GM12878 (cell line): Measurements from ENCODE around the gene SLC25A43. TPM values are rescaled to one million over a fixed set of nuclear protein-coding genes. Genes with fewer than 3 reads are reported as not detected.
"Not testable (repeated sequence)": the region's sequence is repeated elsewhere in the genome, so short reads cannot be mapped to it uniquely, and the experiment has no call there.

Experiments
- ATAC-seq: fragments of 200-7000 bp; cut with Tn5 transposase; 3 replicates; pipeline ENCODE4 v1.9.1; 2020; ENCODE audit warnings: mild to moderate bottlenecking, moderate library complexity
- BruUV-seq: library from RNA; stranded (reverse); fragments of 400-500 nt; replicated peaks from 2 replicates; lab custom pipeline; 2021; lab: Mats Ljungman, UMichigan
- CTCF ChIA-PET: fragments of 300-600 bp; sonication (Branson Sonifier 250); formaldehyde crosslinking; extraction: SDS; loops from one replicate; lab custom pipeline; 2021; ENCODE audit warnings: inconsistent platforms; lab: Yijun Ruan, JAX
- POLR2A ChIA-PET: fragments of 350-600 bp; formaldehyde crosslinking; extraction: SDS; loops from one replicate; lab custom pipeline; 2021; ENCODE audit warnings: inconsistent platforms; lab: Charles Lee
- RAD21 ChIA-PET: fragments of 300-600 bp; sonication (Branson Sonifier 250); formaldehyde crosslinking; loops from one replicate; lab custom pipeline; 2023; ENCODE audit warnings: antibody characterized with exemption; ENCODE audit not compliant: unreplicated experiment; lab: Charles Lee
- SMC1A ChIA-PET: fragments of 300-600 bp; sonication (Branson Sonifier 250); formaldehyde crosslinking; loops from one replicate; lab custom pipeline; 2023; ENCODE audit not compliant: unreplicated experiment, uncharacterized antibody; lab: Charles Lee
- DNase-seq: peaks from one replicate; pipeline ENCODE4 v3.0.0-alpha.2; 2011; ENCODE audit warnings: low read depth, low spot score
- FAIRE-seq: peaks from 3 replicates; lab custom pipeline; 2011; peaks lifted over from hg19 to GRCh38; lab: Jason Lieb, UNC
- H2AFZ ChIP-seq: 2 replicates; pipeline ENCODE4 v1.6.0; 2011; ENCODE audit warnings: low read depth, low read length, control low read depth; ENCODE audit not compliant: control insufficient read depth
- H3K27ac ChIP-seq: 2 replicates; pipeline ENCODE4 v1.5.1; 2011; ENCODE audit warnings: control low read depth; ENCODE audit not compliant: control insufficient read depth, insufficient read depth
- H3K27me3 ChIP-seq, 2 experiments: replicated peaks in 1 of 2; 2 replicates each; pipeline versions ENCODE4 v1.6.0 to v1.6.1; 2011; ENCODE audit warnings: low read length in 1 of 2; ENCODE audit not compliant: control insufficient read depth in 2 of 2, insufficient read depth in 2 of 2
- H3K36me3 ChIP-seq, 2 experiments: 2 replicates each; pipeline ENCODE4 v1.5.1; 2011; ENCODE audit warnings: low read length in 1 of 2; ENCODE audit not compliant: control insufficient read depth in 2 of 2, insufficient read depth in 2 of 2
- H3K4me1 ChIP-seq: 2 replicates; pipeline ENCODE4 v1.6.1; 2011; ENCODE audit warnings: mild to moderate bottlenecking, low read length, moderate library complexity, mixed read lengths; ENCODE audit not compliant: control insufficient read depth, insufficient read depth
- H3K4me2 ChIP-seq: 2 replicates; pipeline ENCODE4 v1.6.0; 2011; ENCODE audit warnings: control low read depth; ENCODE audit not compliant: control insufficient read depth, insufficient read depth
- H3K4me3 ChIP-seq: fragments of 200-600 bp; sonication (generic); 2 replicates; pipeline ENCODE4 v1.5.1; 2016
- H3K79me2 ChIP-seq: 2 replicates; pipeline ENCODE4 v1.6.0; 2011; ENCODE audit warnings: low read length; ENCODE audit not compliant: control insufficient read depth, insufficient read depth
- H3K9ac ChIP-seq: 2 replicates; pipeline ENCODE4 v1.8.0; 2011; ENCODE audit warnings: low read length, control low read depth, mixed read lengths; ENCODE audit not compliant: control insufficient read depth, insufficient read depth
- H3K9me3 ChIP-seq: replicated peaks from 3 replicates; pipeline ENCODE4 v1.5.1; 2011; ENCODE audit warnings: mild to moderate bottlenecking, low read length; ENCODE audit not compliant: control insufficient read depth, insufficient read depth
- H4K20me1 ChIP-seq: 2 replicates; pipeline ENCODE4 v1.6.0; 2011; ENCODE audit not compliant: control insufficient read depth, insufficient read depth
- BCL3 ChIP-seq: IDR thresholded peaks from 2 replicates; pipeline ENCODE4 v1.6.1; 2011; ENCODE audit warnings: borderline replicate concordance, low read depth, mild to moderate bottlenecking, moderate library complexity, low read length; ENCODE audit not compliant: insufficient read depth, poor library complexity, severe bottlenecking
- CHD1 ChIP-seq: IDR thresholded peaks from 2 replicates; pipeline ENCODE4 v1.6.1; 2012; ENCODE audit warnings: low read depth, low read length, improper control_type of control experiment
- HSF1 ChIP-seq: fragments of 150-350 bp; IDR thresholded peaks from 2 replicates; pipeline ENCODE4 v1.6.1; 2014; ENCODE audit warnings: mild to moderate bottlenecking, low read depth, low read length
- KAT2A ChIP-seq: conservative IDR thresholded peaks from 2 replicates; pipeline ENCODE4 v1.6.1; 2011; ENCODE audit warnings: low read depth, low read length; ENCODE audit not compliant: control insufficient read depth
- NR2C1 ChIP-seq: fragments of 450-650 bp; IDR thresholded peaks from 2 replicates; pipeline ENCODE4 v1.6.1; 2017; ENCODE audit warnings: antibody characterized with exemption, mild to moderate bottlenecking, moderate library complexity
- TAF1 ChIP-seq: IDR thresholded peaks from 2 replicates; pipeline ENCODE4 v1.6.1; 2011; ENCODE audit warnings: mild to moderate bottlenecking, low read depth, low read length, borderline replicate concordance
- WGBS: methylation state at CpG from one replicate; pipeline ENCODE4 v1.1.6; 2016; ENCODE audit warnings: low lambda C conversion rate; ENCODE audit not compliant: insufficient replicate concordance, insufficient coverage; ENCODE audit errors: missing lambda C conversion rate; 5-methylcytosine and 5-hydroxymethylcytosine counted together
- in situ Hi-C: fragments of 300-500 bp; cut with MboI; formaldehyde crosslinking; loops from 9 replicates; pipeline ENCODE4 v1.14.3; 2018; ENCODE audit warnings: mixed read lengths
- intact Hi-C: fragments of 100-400 bp; cut with micrococcal nuclease; formaldehyde crosslinking; loops from one replicate; pipeline ENCODE4 v1.14.2; 2022; ENCODE audit not compliant: unreplicated experiment
- polyA plus RNA-seq, 11 experiments: library from polyadenylated mRNA; depleted of rRNA in 4 of 11; unstranded in 6 of 11; stranded (reverse) in 5 of 11; fragments of >200 nt; fragmentation: Nextera tagmentation in 4 of 11; fragmentation: Illumina TruSeq in 1 of 11; extraction: Ambion mirVana in 4 of 11; extraction: Trizol in 1 of 11; gene quantifications; 1 replicate in 1 of 11; 2 replicates in 10 of 11; pipeline versions ENCODE4 v1.2.1 to v1.2.3, GENCODE V29; 2011 to 2016; ENCODE audit warnings: inconsistent platforms in 2 of 11, missing spikeins in 2 of 11, low read depth in 1 of 11
- total RNA-seq, 4 experiments: library from RNA; depleted of rRNA in 3 of 4; stranded (reverse); fragments of >200 nt in 3 of 4; fragmentation: Illumina TruSeq in 1 of 4; extraction: Trizol in 1 of 4; gene quantifications; 2 replicates each; pipeline versions ENCODE4 v1.2.1 to v1.2.3, GENCODE V29; 2013 to 2021
- TF ChIP-seq, protein P1 (sequence below): fragments of 450-650 bp; IDR thresholded peaks from 2 replicates; pipeline ENCODE4 v1.6.1; 2016; ENCODE audit warnings: mild to moderate bottlenecking
- TF ChIP-seq, protein P2 (sequence below): IDR thresholded peaks from 2 replicates; pipeline ENCODE4 v1.6.1; 2012; ENCODE audit warnings: low read depth, low read length, improper control_type of control experiment
- TF ChIP-seq, protein P3 (sequence below): IDR thresholded peaks from 2 replicates; pipeline ENCODE4 v1.6.1; 2011; ENCODE audit warnings: low read depth, mild to moderate bottlenecking, low read length, moderate library complexity, borderline replicate concordance; ENCODE audit errors: extremely low read depth

SLC25A43 gene
- total and polyA plus RNA-seq, 10 of the 15 experiments (the other 5 are each of a cell fraction or from before 2014, with no cell fraction given) = 2.5 to 13.5 (median 6.8) TPM

- H3K79me2 ChIP-seq, POLR2A ChIA-PET, CTCF ChIA-PET, H3K27me3 ChIP-seq, FAIRE-seq, H4K20me1 ChIP-seq, BruUV-seq, DNase-seq, H3K4me1 ChIP-seq, H3K4me2 ChIP-seq, H3K27ac ChIP-seq, H3K9me3 ChIP-seq, ATAC-seq, SMC1A ChIA-PET, RAD21 ChIA-PET, H3K36me3 ChIP-seq, H3K9ac ChIP-seq, in situ Hi-C loops, intact Hi-C loops, H2AFZ ChIP-seq, H3K4me3 ChIP-seq: not testable (repeated sequence)
- 74% methylated on average over 16 of the region's 20 CpGs for WGBS
Measured at GRCh38 chrX:119387426-119387825, 11.7 kb upstream of the SLC25A43 start.

- Histone ChIP-seq H3K79me2 (no peaks in the 10 kb centered on the region), H3K27me3 (no peaks in the 10 kb centered on the region), H3K9ac (no peak overlapping the region), H3K9me3 (no peaks in the 10 kb centered on the region), H4K20me1 (no peaks in the 10 kb centered on the region), H2AFZ (no peak overlapping the region), H3K4me3 (no peak overlapping the region), H3K4me1 (no peaks in the 10 kb centered on the region), H3K4me2 (no peak overlapping the region; the same call in 1 of the 2 replicates), H3K36me3 (no peaks in the 10 kb centered on the region), H3K27ac (no peak overlapping the region)
- FAIRE-seq = no peak
- no TSS peak for BruUV-seq
- DNase-seq = no peak
- ChIA-PET CTCF (no interaction called here), RAD21 (no interaction called here), POLR2A (no interaction called here), SMC1A (interaction anchor here (1.1 kb wide), 1 partner anchor 18 kb away, joined by 3 read pairs; no protein-coding TSS in a partner anchor)
- 14% methylated on average over 4 of the region's 4 CpGs for WGBS
- intact Hi-C loops = no loop called here
- ATAC-seq = no peak
- TF ChIP-seq, protein P1, sequence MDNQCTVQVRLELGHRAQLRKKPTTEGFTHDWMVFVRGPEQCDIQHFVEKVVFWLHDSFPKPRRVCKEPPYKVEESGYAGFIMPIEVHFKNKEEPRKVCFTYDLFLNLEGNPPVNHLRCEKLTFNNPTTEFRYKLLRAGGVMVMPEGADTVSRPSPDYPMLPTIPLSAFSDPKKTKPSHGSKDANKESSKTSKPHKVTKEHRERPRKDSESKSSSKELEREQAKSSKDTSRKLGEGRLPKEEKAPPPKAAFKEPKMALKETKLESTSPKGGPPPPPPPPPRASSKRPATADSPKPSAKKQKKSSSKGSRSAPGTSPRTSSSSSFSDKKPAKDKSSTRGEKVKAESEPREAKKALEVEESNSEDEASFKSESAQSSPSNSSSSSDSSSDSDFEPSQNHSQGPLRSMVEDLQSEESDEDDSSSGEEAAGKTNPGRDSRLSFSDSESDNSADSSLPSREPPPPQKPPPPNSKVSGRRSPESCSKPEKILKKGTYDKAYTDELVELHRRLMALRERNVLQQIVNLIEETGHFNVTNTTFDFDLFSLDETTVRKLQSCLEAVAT = no peak
- TF ChIP-seq, protein P2, sequence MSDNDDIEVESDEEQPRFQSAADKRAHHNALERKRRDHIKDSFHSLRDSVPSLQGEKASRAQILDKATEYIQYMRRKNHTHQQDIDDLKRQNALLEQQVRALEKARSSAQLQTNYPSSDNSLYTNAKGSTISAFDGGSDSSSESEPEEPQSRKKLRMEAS = no peak
- TF ChIP-seq NR2C1 (no peak), KAT2A (no peak), TAF1 (no peak), HSF1 (no peak), CHD1 (no peak), BCL3 (no peak)
- TF ChIP-seq, protein P3, sequence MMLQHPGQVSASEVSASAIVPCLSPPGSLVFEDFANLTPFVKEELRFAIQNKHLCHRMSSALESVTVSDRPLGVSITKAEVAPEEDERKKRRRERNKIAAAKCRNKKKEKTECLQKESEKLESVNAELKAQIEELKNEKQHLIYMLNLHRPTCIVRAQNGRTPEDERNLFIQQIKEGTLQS = no peak
- in situ Hi-C loops = no loop called here
Measured at GRCh38 chrX:119389214-119389613, 9.9 kb upstream of the SLC25A43 start.
